GM12874 (cell line): ENCODE results near the gene NLRP12.

Experiments
- CTCF ChIP-seq: IDR thresholded peaks from 2 replicates; pipeline ENCODE4 v1.5.1; 2011; ENCODE audit warnings: low read depth, mild to moderate bottlenecking, control low read depth, low read length, moderate library complexity; ENCODE audit not compliant: insufficient read depth

NLRP12 gene

GRCh38 chr19:53775524-53775923 is 48.6 kb downstream of the NLRP12 start:
- no peak for TF ChIP-seq CTCF

- TF ChIP-seq CTCF, result no peak
These were observed 50.1 kb downstream of the NLRP12 start for GRCh38 chr19:53773999-53774398.

GRCh38 chr19:53772943-53773342 is 51.2 kb downstream of the NLRP12 start:
- peak; percentile 52; the same call in 1 of the 2 replicates for TF ChIP-seq CTCF

- no peak for TF ChIP-seq CTCF
These were observed 53.0 kb downstream of the NLRP12 start for GRCh38 chr19:53771144-53771543.

GRCh38 chr19:53768401-53768800 is 55.7 kb downstream of the NLRP12 start:
- no peak for TF ChIP-seq CTCF
